ENCODE data around the gene PGRMC2.
"Not testable (repeated sequence)": the region's sequence is repeated elsewhere in the genome, so short reads cannot be mapped to it uniquely, and the experiment has no call there.

PGRMC2 gene

DNA sequence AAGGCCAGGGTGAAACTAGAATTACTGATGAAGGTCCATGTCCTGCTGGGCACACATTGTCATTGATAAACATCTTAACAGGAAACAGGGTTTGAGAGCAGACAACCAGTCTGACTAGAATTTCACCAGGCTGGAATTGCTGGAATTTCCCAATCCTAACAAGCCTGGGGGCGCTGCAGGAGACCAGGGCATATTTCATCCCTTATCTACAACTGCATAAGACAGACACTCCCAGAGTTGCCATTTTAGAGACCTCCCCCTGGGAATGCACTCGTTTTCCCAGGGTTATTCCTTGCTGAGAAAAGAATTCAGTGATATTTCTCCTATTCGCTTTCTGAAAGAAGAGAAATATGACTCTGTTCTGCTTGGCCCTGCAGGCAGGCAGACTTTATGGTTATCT, 22.1 kb downstream of the PGRMC2 start:
- DNase-seq, result not testable (repeated sequence)

- DNase-seq, result not testable (repeated sequence)
Measured at GRCh38 chr4:128259889-128260288, 27.7 kb downstream of the PGRMC2 start.

DNA sequence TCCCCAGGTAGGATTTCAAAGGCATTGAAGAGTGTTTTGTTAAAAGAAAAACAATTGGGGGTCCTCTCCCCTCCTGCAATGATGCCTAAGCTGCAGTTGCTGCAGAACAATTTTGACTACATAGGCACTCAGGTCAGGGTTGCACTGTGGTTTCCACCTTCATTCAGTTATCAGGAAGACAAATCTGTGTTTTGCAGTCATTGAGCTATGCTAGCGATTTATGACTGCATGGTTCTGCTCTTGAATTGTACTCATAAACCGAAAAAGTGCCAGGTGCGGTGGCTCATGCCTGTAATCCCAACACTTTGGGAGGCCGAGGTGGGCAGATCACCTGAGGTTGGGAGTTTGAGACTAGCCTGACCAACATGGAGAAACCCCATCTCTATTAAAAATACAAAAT, 29.4 kb downstream of the PGRMC2 start:
- not testable (repeated sequence) for DNase-seq

GRCh38 chr4:128256539-128256938, 31.1 kb downstream of the PGRMC2 start:
- DNase-seq, result no peak

- no peak for DNase-seq
Measured at GRCh38 chr4:128255906-128256305, 31.7 kb downstream of the PGRMC2 start.

DNA sequence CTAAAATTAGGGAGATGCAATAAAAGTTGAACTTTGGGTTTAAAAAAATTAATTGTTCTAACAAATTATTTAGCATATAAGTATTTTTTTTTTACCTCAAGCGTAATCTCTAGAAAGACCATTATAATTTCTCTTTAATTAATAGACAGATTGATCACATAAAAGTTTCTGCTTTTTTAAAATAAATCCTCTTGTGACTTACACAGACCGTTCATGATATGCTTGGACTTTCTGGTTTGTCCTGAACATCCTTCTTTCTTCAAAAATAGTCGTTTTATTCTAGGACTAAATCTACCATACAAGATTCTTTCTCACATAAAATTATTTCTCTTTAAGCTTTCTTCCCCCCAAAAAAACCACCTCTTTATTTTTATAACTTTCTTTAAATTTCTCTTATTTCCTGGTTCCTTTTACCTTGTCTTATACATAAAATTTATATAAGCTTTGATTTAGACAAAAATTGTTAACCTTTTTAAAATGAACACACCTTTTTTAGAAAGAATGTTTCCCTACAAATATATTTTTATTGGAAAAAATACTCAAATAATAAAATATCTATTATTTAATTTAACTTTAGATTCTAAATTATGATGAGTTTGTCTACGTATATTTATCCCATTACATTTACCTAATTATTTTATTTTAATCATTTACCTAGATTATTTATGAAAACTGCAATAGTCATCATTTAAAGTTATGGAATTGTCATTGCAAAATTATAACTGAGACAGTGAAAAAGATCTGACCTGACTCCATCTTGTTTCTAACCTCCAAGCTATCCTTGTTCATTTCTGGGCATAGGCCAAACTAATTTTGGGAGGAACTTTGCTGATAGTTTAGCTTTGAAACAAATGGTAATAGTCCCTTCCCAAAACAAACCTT, 37.6 kb downstream of the PGRMC2 start:
- DNase-seq, result no peak

DNA sequence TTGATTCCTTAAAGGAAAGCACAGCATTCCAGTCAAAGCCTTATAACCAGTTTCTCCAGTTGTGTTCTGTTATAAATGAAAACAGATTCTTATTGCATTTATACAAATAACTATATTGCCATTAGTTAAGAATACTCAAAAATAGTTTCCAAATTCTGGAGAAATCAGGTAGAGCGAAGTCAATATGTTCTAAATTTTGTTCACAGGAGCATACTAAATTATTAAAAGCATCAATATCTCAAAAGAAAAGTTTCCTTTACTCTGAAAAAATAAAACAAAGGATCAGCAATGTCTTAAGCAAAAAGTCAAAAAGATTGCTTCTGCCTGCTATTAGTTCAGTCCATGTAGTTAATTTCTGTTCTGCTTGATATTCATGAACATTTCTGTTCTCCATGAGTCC, 39.7 kb downstream of the PGRMC2 start:
- no peak for DNase-seq

DNA sequence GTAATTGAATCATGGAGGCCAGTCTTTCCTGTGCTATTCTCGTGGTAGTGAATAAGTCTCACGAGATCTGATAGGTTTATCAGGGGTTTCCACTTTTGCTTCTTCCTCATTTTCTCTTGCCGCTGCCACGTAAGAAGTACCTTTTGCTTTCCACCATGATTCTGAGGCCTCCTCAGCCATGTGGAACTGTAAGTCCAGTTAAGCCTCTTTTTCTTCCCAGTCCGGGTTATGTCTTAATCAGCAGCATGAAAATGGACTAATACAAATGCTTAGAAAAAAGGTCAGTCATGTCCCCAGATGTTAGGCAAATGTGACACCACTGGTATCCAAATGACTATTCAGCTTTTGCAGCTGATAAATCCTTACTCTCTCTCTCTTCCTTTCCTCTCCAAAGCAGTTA, 42.2 kb downstream of the PGRMC2 start:
- DNase-seq, result not testable (repeated sequence)

DNA sequence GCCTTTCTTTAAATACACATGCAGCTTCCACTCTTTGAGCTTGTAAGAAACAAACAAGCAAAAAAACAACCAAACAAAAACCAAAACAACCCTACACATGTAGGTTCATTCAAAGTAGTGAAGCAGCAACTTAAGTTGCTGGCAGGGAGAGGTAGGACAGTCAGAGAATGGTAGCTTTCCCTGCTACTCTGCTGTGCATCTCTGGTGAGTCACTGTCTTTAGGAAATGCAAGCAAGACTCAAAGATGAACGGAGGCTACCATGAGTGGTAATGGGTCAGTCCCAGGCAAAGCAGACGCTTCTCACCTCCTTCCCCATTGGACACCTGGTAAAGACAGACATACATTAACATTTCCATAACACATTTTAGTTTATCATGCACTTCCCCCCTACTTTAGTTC, 43.2 kb downstream of the PGRMC2 start:
- no peak for DNase-seq

DNA sequence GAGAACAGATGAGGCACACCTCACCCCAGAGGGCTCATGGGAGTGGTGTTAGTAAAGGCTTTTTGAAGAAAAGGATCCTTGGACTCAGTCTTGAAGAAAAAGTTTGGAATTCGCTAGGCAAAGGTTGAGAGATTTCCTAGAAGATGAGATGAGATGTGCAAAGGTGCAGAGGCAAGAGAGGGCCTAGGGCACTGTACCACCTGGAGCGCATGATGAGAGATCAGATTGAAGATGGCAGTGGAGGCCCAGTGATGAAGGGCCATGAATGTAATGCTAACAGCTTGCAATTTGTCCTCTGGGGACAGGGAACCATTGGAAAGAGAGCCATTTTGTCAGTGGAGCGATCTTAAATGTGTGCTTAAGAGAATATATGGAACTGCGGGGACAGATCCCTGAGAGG, 45.0 kb downstream of the PGRMC2 start:
- no peak for DNase-seq

DNA sequence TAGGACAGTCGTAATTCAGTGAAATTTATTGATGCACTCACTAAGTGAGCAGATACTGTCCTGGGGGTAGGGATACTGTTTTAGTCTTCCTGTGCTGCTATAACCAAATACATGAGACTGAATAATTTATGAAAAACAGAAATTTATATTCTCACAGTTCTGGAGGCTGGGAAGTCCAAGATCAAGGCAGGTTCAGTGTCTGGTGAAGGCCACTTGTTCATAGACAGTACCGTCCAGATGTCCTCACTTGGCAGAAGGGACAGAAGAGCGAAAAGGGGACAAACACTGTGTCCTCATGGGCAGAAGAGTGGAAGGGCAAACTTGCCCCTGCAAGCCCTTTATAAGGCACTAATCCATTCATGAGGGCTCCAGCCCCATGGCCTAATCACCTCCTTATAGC, 45.6 kb downstream of the PGRMC2 start:
- no peak for DNase-seq

DNA sequence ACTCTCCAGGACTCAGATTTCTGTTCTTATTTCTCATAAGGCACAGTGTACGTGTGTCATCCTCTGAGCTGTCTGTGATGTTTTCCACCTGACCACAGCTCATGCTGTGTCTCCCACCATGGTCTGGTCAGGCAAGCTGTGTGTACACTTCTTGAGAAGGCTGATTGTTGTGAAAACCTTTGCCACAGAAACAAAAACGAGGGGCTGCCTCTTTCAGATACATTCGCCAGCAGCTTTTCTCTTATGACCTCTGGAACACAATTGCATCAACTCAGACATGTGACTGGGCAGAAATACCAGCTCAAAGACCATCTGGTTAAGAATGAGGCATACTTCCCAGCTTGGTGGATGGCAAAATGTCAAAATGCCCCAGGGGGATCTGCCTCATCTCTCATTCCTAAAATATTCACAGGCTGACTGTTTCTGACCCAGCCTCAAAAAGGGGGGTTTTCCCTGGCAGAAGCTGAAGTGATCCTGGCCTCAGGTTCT, 46.1 kb downstream of the PGRMC2 start:
- no peak for DNase-seq

- no peak for DNase-seq
Measured at GRCh38 chr4:128241019-128241418, 46.6 kb downstream of the PGRMC2 start.

DNA sequence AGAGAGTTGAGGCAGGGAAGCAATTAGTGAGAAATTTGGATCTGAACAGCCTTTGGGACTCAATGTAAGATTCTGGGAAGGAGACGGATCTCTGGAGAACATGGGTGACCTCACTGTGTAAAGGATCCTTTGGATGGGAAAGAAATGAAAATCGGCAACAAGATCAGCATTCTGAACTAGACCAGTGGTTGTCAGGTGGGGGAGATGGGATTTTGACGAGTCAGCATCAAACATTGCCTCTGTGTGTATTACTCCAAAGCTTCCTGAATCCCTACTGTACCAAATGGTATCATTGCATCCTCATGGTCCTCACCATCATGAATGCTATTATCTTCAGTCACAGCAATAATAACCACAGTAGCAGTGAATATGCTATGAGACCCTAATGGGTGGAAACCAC, 52.8 kb downstream of the PGRMC2 start:
- DNase-seq, result no peak

DNA sequence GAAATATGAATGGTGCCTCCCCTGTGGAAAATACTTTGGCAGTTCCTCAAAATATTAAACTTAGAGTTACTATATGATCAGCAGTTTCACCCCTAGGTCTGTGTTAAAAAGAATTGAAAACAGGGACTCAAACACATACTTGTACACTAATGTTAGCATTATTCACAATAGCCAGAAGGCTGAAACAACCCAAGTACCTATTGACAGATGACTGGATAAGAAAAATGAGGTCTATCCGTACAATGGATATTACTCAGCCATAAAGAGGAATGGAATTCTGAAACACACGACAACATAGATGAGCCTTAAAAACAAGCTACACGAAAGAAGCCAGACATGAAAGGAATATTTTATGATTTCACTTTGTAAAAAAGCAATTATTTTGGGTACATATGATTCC, 54.9 kb downstream of the PGRMC2 start:
- no peak for DNase-seq

GRCh38 chr4:128228845-128229795, 58.5 kb downstream of the PGRMC2 start:
- DNase-seq, result no peak

- no peak for DNase-seq
Measured at GRCh38 chr4:128227991-128228571, 59.5 kb downstream of the PGRMC2 start.

DNA sequence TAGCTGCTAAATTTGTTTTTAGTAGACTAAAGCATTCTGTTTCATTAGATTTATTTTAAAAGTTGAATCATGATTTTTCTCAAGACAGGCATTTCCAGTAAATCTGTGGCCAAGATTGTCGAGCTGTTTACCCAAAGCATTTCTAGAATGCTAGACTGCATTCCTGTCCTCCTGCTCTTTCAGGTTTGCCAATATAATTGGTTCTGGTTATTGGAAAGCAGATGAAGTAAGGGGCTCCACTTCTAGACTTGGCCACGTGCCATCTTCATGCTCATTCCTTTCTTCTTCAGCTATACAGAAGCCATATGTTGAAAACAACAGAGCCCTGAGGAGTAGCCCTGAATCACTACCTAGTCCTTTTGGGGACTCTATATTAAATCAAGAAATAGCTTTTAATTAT, 62.5 kb downstream of the PGRMC2 start:
- DNase-seq, result no peak

DNA sequence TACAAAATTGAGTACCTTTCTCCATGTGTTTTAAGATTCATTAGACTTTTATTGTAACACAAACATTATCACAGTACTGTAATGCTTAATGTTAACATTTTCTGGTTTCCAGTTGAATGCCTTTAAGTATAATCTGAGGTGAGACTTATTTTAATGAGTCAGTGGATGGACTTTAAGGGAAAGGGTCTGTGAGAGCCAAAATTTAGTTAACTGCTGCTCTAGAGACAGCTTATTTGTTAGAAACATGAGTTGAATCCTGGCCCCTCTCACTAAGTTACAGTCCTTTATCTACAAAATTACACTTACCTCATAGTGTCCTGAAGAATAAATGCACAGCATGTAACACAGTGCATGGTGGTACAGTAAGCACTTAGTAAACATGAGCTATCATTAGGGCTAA, 66.0 kb downstream of the PGRMC2 start:
- DNase-seq, result no peak

DNA sequence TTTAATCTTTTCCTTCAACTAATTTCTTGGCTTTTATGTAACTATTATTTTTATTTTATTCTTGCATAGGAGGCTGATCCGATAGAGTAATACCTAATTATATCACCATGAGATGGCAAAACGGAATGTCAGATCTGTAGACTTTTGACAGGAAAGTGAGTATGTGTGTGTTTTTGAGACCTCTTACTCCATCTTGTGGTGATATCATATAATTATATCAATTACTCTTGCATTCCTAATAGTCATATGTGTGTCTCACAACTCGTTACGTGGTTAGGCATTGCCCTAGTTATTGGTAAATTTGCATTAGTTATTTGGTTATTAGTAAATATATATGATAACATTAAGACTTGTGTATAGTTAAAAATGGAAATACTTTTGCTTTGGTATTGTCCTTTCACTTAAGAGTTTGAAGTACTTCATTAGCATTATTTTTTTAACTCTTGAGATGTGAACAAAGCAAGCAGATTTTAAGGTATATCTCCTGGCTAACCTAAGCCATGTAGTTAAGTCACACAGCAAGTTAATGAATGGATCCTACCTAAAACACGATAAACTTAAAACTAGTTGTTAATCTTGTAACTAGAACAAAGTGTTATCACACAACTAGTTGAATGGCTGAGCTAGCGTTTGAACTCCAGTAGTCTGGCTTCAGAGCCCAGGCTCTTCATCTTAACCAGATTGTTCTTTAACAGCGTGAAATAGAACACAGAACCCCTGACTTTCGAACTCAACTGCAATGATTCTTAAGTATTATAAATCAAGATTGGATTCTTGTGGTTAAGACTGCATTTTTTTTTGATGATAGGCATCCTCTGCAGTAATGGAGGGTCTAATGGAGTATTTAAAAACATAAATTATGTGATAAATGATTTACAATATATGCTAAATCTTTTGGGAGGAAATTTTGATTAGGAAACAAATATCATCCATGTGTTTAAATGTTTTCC, 67.1 kb downstream of the PGRMC2 start:
- no peak for DNase-seq

Data from SHP77 treated with DMSO at 0.1 percent for 48 hours (cell line).